ENCODE results near the gene FKBP15. TPM values are rescaled to one million over a fixed set of nuclear protein-coding genes. Genes with fewer than 3 reads are reported as not detected.

Gene FKBP15
- total RNA-seq, 1 experiment from 2014 or later, result 18.5 TPM

DNA sequence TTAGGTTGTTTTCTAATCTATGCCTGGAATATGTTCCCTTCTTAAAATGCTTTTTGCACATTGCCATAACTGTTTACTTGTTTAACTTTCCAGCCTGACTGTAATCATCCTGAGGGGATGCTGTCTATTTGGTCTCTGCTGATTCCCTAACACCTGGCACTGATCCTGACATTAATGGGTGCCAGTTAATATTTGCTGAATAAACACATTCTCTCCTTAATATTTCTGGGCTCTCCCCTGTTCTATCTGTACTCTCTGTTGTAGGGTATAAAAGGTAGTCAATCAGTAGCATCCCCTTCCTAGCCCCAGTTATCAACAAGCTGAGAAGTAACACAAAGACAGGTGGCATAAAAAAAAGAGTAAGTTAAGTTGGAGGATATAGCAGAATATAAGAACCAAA is 91.6 kb downstream of the FKBP15 start:
- H2BK12ac ChIP-seq (ENCODE audit: insufficient read length, low read depth, low read length), result no peak overlapping the region
- H2BK5ac ChIP-seq (ENCODE audit: insufficient read length, low read length), result no peak overlapping the region
- H4K91ac ChIP-seq (ENCODE audit: insufficient read length, low read depth, low read length), result no peak overlapping the region
- Mint-ChIP-seq H3K27ac (no peak overlapping the region), H3K4me3 (no peak overlapping the region), H3K4me1 (peaks cover 0 to 12% of the 10 kb centered on the region in 2 experiments; a peak in 2 of 4 replicates), H3K36me3 (ENCODE audit: insufficient read depth in 1 of 3, low read depth in 3 of 3) (no peaks in the 10 kb centered on the region; a peak in 1 of 7 replicates), H3K9me3 (peaks cover 7 to 27% of the 10 kb centered on the region in 2 experiments; a peak in 4 of 5 replicates), H3K27me3 (ENCODE audit: low read depth) (peaks cover 10% of the 10 kb centered on the region)
- no peak overlapping the region for H3K4ac ChIP-seq (ENCODE audit: low read depth, low read length)
- no peak overlapping the region for H4K8ac ChIP-seq (replicated peaks; ENCODE audit: insufficient read length, low read depth, low read length)
- no peaks in the 10 kb centered on the region for H3K79me2 ChIP-seq (ENCODE audit: insufficient read depth, low read length)
- no peak overlapping the region for H2BK15ac ChIP-seq (ENCODE audit: low read depth, low read length)
- no peak overlapping the region for H4K5ac ChIP-seq (ENCODE audit: insufficient read length, low read depth, low read length)
- no peak overlapping the region for H3K18ac ChIP-seq (ENCODE audit: insufficient read length, low read depth, low read length)
- H3K9me3 ChIP-seq (ENCODE audit: control insufficient read depth, low read depth, low read length), result no peaks in the 10 kb centered on the region
- H2AFZ ChIP-seq (ENCODE audit: low read length), result no peak overlapping the region
- no peaks in the 10 kb centered on the region for H3K79me1 ChIP-seq (ENCODE audit: insufficient read depth, low read depth, low read length, poor library complexity, severe bottlenecking)
- no peak overlapping the region for H3T11ph ChIP-seq (ENCODE audit: low read length)
- no peak overlapping the region for H3K23ac ChIP-seq (ENCODE audit: insufficient read length, low read depth, low read length)
- TF ChIP-seq, protein P1, sequence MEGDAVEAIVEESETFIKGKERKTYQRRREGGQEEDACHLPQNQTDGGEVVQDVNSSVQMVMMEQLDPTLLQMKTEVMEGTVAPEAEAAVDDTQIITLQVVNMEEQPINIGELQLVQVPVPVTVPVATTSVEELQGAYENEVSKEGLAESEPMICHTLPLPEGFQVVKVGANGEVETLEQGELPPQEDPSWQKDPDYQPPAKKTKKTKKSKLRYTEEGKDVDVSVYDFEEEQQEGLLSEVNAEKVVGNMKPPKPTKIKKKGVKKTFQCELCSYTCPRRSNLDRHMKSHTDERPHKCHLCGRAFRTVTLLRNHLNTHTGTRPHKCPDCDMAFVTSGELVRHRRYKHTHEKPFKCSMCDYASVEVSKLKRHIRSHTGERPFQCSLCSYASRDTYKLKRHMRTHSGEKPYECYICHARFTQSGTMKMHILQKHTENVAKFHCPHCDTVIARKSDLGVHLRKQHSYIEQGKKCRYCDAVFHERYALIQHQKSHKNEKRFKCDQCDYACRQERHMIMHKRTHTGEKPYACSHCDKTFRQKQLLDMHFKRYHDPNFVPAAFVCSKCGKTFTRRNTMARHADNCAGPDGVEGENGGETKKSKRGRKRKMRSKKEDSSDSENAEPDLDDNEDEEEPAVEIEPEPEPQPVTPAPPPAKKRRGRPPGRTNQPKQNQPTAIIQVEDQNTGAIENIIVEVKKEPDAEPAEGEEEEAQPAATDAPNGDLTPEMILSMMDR (conservative IDR thresholded peaks at IDR 0.05), result no peak
- no peak overlapping the region for H3K4me2 ChIP-seq (ENCODE audit: insufficient read depth, insufficient read length, low read length)
- no peak overlapping the region for H3K27ac ChIP-seq (ENCODE audit: insufficient read length, low read depth, low read length)
- H3K14ac ChIP-seq (ENCODE audit: insufficient read depth, low read length), result no peak overlapping the region
- no peak overlapping the region for H2BK20ac ChIP-seq (ENCODE audit: low read depth, low read length, poor library complexity, severe bottlenecking)
- no peak overlapping the region for H3K9ac ChIP-seq (ENCODE audit: extremely low read depth, insufficient read length, low read length)
- no peak for DNase-seq
- no peak overlapping the region for H3K56ac ChIP-seq (ENCODE audit: insufficient read length, low read depth, low read length)
- no peaks in the 10 kb centered on the region for H3K23me2 ChIP-seq (ENCODE audit: insufficient read length, low read depth, low read length, poor library complexity, severe bottlenecking)
- H3K27me3 ChIP-seq (ENCODE audit: insufficient read depth, low read length), result no peaks in the 10 kb centered on the region
- H4K20me1 ChIP-seq (ENCODE audit: control insufficient read depth, insufficient read depth, insufficient read length), result no peaks in the 10 kb centered on the region
- H3K4me1 ChIP-seq (ENCODE audit: insufficient read depth, low read length), result no peaks in the 10 kb centered on the region; the same call in 1 of the 2 replicates
- no peak overlapping the region for H2BK120ac ChIP-seq (ENCODE audit: low read depth, low read length, poor library complexity, severe bottlenecking)
- H2AK5ac ChIP-seq (ENCODE audit: insufficient read length, low read length), result no peak overlapping the region
